IPS-NIHi7 (cell line): Measurements from ENCODE around the gene SUFU.
A peak's percentile ranks its signal among the peaks of the same experiment; 100 is the strongest.
"Not testable (repeated sequence)": the region's sequence is repeated elsewhere in the genome, so short reads cannot be mapped to it uniquely, and the experiment has no call there.

ENCODE experiments used
- DNase-seq: peaks from one replicate; pipeline ENCODE4 v3.0.0; 2012; ENCODE audit warnings: mixed read lengths; ENCODE audit errors: extremely low spot score

Gene SUFU

GRCh38 chr10:102503264-102504178 lies at the start of gene SUFU:
Gene SUFU, plus strand, starts transcription at chr10:102503972. Its CDS starts 181 bp downstream, at chr10:102504153.
- peak; percentile 97 for DNase-seq

GRCh38 chr10:102454662-102455487 lies 48.9 kb upstream of the SUFU start:
- DNase-seq: not testable (repeated sequence)

- DNase-seq: no peak
These were observed 47.8 kb upstream of the SUFU start for GRCh38 chr10:102455893-102456471.

- DNase-seq: no peak
These were observed 46.1 kb upstream of the SUFU start for GRCh38 chr10:102457591-102458150.

- DNase-seq: no peak
These were observed 45.1 kb upstream of the SUFU start for GRCh38 chr10:102458656-102459055.

GRCh38 chr10:102460836-102461186 lies 43.0 kb upstream of the SUFU start:
- DNase-seq: no peak

GRCh38 chr10:102461187-102462054 lies 42.4 kb upstream of the SUFU start:
- DNase-seq: peak; percentile 99

- DNase-seq: no peak
These were observed 41.2 kb upstream of the SUFU start for GRCh38 chr10:102462512-102463054.

GRCh38 chr10:102463983-102464382 lies 39.8 kb upstream of the SUFU start:
- no peak for DNase-seq

- no peak for DNase-seq
These were observed 38.3 kb upstream of the SUFU start for GRCh38 chr10:102465466-102465865.

GRCh38 chr10:102467318-102467717 lies 36.5 kb upstream of the SUFU start:
- no peak for DNase-seq

GRCh38 chr10:102467971-102468438 lies 35.8 kb upstream of the SUFU start:
- DNase-seq: no peak

- no peak for DNase-seq
These were observed 35.1 kb upstream of the SUFU start for GRCh38 chr10:102468683-102469082.

- DNase-seq: no peak
These were observed 32.9 kb upstream of the SUFU start for GRCh38 chr10:102470579-102471546.

GRCh38 chr10:102473445-102474331 lies 30.1 kb upstream of the SUFU start:
- no peak for DNase-seq

- DNase-seq: no peak
These were observed 28.2 kb upstream of the SUFU start for GRCh38 chr10:102475451-102476040.

- no peak for DNase-seq
These were observed 27.2 kb upstream of the SUFU start for GRCh38 chr10:102476466-102477141.
